Right cardiac atrium (tissue), 5 donors: ENCODE results near the gene RAB27A. TPM values are rescaled to one million over a fixed set of nuclear protein-coding genes. Genes with fewer than 3 reads are reported as not detected.
A peak's percentile ranks its signal among the peaks of the same experiment; 100 is the strongest.
"Not testable (repeated sequence)": the region's sequence is repeated elsewhere in the genome, so short reads cannot be mapped to it uniquely, and the experiment has no call there.

Experiments
- ATAC-seq, 2 donors: fragments of 200-7000 bp; cut with Tn5 transposase; one replicate each; pipeline versions ENCODE4 v1.8.0 to v1.9.1; 2020; ENCODE audit warnings: moderate library complexity in 2 of 2, mild to moderate bottlenecking in 1 of 2
- DNase-seq, 3 donors: peaks; one replicate each; pipeline ENCODE4 v3.0.0-alpha.2; 2020
- H3K27ac ChIP-seq: one replicate; pipeline ENCODE4 v1.5.1; 2013; ENCODE audit warnings: mild to moderate bottlenecking, low read length, control low read depth, moderate library complexity
- H3K27me3 ChIP-seq: one replicate; pipeline ENCODE4 v1.6.1; 2013; ENCODE audit not compliant: control insufficient read depth, insufficient read depth
- H3K4me1 ChIP-seq: one replicate; pipeline ENCODE4 v1.6.1; 2013; ENCODE audit warnings: low read length; ENCODE audit not compliant: control insufficient read depth, insufficient read depth
- H3K4me3 ChIP-seq: one replicate; pipeline ENCODE4 v1.5.1; 2013; ENCODE audit warnings: low read length, control low read depth
- H3K9me3 ChIP-seq: one replicate; pipeline ENCODE4 v1.6.1; 2013; ENCODE audit warnings: low read length; ENCODE audit not compliant: control insufficient read depth
- WGBS: extraction: QIAGEN DNeasy Blood & Tissue Kit; methylation state at CpG from one replicate; pipeline ENCODE4 v1.1.7; 2013; 5-methylcytosine and 5-hydroxymethylcytosine counted together
- intact Hi-C, 4 donors: fragments of 100-400 bp; cut with DNase I; formaldehyde crosslinking; loops; one replicate each; pipeline versions ENCODE4 v1.11.0 to v1.14.0; 2022 to 2023
- polyA plus RNA-seq: library from polyadenylated mRNA; stranded (reverse); fragments of 200-250 nt; gene quantifications from one replicate; pipeline ENCODE4 v1.2.3, GENCODE V29; 2013
- total RNA-seq, 4 donors: library from RNA; stranded (reverse); fragmentation: NEBNext Ultra II Directional; extraction: Animal tissue kit (Norgen Biotek cat#: 25700); gene quantifications; one replicate each; pipeline ENCODE4 v1.2.1, GENCODE V29; 2021
- donor health status: healthy with polysubstance abuse.
- donor health status: DM: no; HTN: yes; CAD: no.
- donor health status: DM: no; HTN: no; CAD: no.
- donor health status: DM: no; HTN: yes; CAD: no; lungs with severe emphysema.
- donor health status: DM: yes; HTN: yes; CAD: no.

RAB27A gene
- total and polyA plus RNA-seq, 5 donors = 3.0 to 18.0 (median 8.4) TPM

GRCh38 chr15:55257938-55258337 lies 31.7 kb downstream of the RAB27A start:
- Histone ChIP-seq H3K4me1 (no peaks in the 10 kb centered on the region), H3K9me3 (no peaks in the 10 kb centered on the region), H3K4me3 (no peak overlapping the region), H3K27ac (no peak overlapping the region), H3K27me3 (no peaks in the 10 kb centered on the region)
- intact Hi-C loops = no loop called here
- WGBS = 92% methylated on average over 5 of the region's 5 CpGs
- ATAC-seq (no peak), DNase-seq (no peak)

- DNase-seq (no peak), ATAC-seq (no peak)
- H3K4me3 ChIP-seq = no peak overlapping the region
- no peaks in the 10 kb centered on the region for H3K27me3 ChIP-seq
- intact Hi-C loops = no loop called here
- no peak overlapping the region for H3K27ac ChIP-seq
- H3K4me1 ChIP-seq = no peaks in the 10 kb centered on the region
- no peaks in the 10 kb centered on the region for H3K9me3 ChIP-seq
- 98% methylated on average over 1 of the region's 1 CpG for WGBS
Observed at GRCh38 chr15:55257012-55257670, 32.5 kb downstream of the RAB27A start.

GRCh38 chr15:55256281-55257011 lies 33.2 kb downstream of the RAB27A start:
- intact Hi-C loops = no loop called here

GRCh38 chr15:55255714-55256113 lies 33.9 kb downstream of the RAB27A start:
- Histone ChIP-seq H3K4me3 (peak overlapping the region; percentile 41), H3K27me3 (no peaks in the 10 kb centered on the region), H3K27ac (no peak overlapping the region), H3K4me1 (peaks cover 2% of the 10 kb centered on the region), H3K9me3 (no peaks in the 10 kb centered on the region)
- WGBS = 58% methylated on average over 5 of the region's 5 CpGs
- ATAC-seq = peak in 1 of 2 donors; percentile 71
- no peak for DNase-seq
- intact Hi-C loops = no loop called here

More at GRCh38 chr15:55256281-55257011, 33.2 kb downstream of the RAB27A start:
- Histone ChIP-seq H3K4me1 (no peaks in the 10 kb centered on the region), H3K27me3 (no peaks in the 10 kb centered on the region), H3K4me3 (no peak overlapping the region), H3K27ac (no peak overlapping the region), H3K9me3 (no peaks in the 10 kb centered on the region)
- ATAC-seq (no peak), DNase-seq (no peak)
- WGBS = 91% methylated on average over 4 of the region's 4 CpGs

- Histone ChIP-seq H3K9me3 (no peaks in the 10 kb centered on the region), H3K4me3 (peak overlapping the region; percentile 41), H3K27ac (no peak overlapping the region), H3K4me1 (peaks cover 2% of the 10 kb centered on the region), H3K27me3 (no peaks in the 10 kb centered on the region)
- DNase-seq (no peak), ATAC-seq (no peak)
- intact Hi-C loops = no loop called here
- WGBS = 64% methylated on average over 4 of the region's 4 CpGs
Observed at GRCh38 chr15:55254916-55255679, 34.5 kb downstream of the RAB27A start.

- no peaks in the 10 kb centered on the region for H3K9me3 ChIP-seq
- no peak overlapping the region for H3K4me3 ChIP-seq
- no peak overlapping the region for H3K27ac ChIP-seq
- WGBS = 76% methylated on average over 3 of the region's 3 CpGs
- H3K27me3 ChIP-seq = no peaks in the 10 kb centered on the region
- no peak for DNase-seq
- no peak for ATAC-seq
- intact Hi-C loops = no loop called here
- H3K4me1 ChIP-seq = peaks cover 2% of the 10 kb centered on the region
Observed at GRCh38 chr15:55253580-55253979, 36.0 kb downstream of the RAB27A start.

DNA sequence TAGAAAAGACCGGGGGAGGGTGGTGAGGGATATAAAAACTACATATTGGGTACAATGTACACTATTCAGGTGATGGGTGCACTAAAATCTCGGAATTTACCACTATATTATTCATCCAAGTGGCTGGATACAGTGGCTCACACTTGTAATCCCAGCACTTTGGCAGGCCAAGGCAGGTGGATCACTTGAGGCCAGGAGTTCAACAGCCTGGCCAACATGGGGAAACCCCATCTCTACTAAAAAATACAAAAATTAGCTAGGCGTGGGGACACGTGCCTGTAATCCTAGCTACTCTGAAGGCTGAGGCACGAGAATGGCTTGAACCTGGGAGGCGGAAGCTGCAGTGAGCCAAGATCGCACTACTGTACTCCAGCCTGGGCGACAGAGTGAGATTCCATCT lies 37.4 kb downstream of the RAB27A start:
- ATAC-seq, H3K9me3 ChIP-seq, H3K4me3 ChIP-seq, H3K27ac ChIP-seq, DNase-seq, H3K4me1 ChIP-seq, H3K27me3 ChIP-seq, intact Hi-C loops: not testable (repeated sequence)
- WGBS = 94% methylated on average over 8 of the region's 8 CpGs

- WGBS = 52% methylated on average over 4 of the region's 4 CpGs
- ATAC-seq = no peak
- no peak for DNase-seq
- H3K9me3 ChIP-seq = no peaks in the 10 kb centered on the region
- H3K27me3 ChIP-seq = no peaks in the 10 kb centered on the region
- H3K4me1 ChIP-seq = peaks cover 2% of the 10 kb centered on the region
- H3K4me3 ChIP-seq = no peak overlapping the region
- no peak overlapping the region for H3K27ac ChIP-seq
- intact Hi-C loops = no loop called here
Observed at GRCh38 chr15:55250941-55251340, 38.7 kb downstream of the RAB27A start.

DNA sequence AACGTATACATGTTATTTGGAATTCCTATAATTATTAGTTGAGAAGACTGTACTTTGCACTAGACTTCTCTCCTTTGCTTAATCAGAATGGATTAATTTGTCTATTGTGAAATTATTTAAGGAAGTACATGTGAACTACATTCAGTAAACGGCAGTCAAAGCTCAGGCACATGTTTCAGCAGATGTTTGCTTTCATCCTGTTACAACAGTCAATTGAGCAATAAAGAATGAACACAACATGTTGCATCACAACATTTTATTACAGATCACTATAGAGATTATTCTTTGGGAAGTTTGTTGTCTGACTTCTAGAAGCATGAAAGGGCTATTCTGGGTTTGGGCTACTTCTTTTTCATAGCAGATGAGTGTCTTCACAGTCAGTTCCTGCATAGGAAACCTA lies 39.2 kb downstream of the RAB27A start:
- 69% methylated on average over 2 of the region's 2 CpGs for WGBS
- peaks cover 2% of the 10 kb centered on the region for H3K4me1 ChIP-seq
- H3K4me3 ChIP-seq = no peak overlapping the region
- intact Hi-C loops = no loop called here
- no peaks in the 10 kb centered on the region for H3K9me3 ChIP-seq
- no peaks in the 10 kb centered on the region for H3K27me3 ChIP-seq
- no peak overlapping the region for H3K27ac ChIP-seq
- DNase-seq (no peak), ATAC-seq (peak in 1 of 2 donors; percentile 20)

DNA sequence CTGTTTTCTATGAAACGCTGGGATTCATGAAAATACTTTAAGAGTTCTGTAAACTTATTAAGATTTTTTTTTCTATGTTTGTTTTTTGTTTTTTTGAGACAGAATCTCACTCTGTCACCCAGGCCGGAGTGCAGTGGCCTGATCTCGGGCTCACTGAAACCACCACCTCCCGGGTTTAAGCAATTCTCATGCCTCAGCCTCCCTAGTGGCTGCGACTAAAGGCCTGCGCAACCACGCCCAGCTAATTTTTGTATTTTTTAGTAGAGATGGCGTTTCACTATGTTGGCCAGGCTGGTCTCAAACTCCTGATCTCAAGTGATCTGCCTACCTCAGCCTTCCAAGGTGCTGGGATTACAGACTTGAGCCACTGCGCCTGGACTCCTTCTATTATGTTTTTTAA lies 39.7 kb downstream of the RAB27A start:
- H3K4me3 ChIP-seq, H3K4me1 ChIP-seq, H3K27ac ChIP-seq, ATAC-seq, H3K9me3 ChIP-seq, intact Hi-C loops, DNase-seq, H3K27me3 ChIP-seq: not testable (repeated sequence)
- WGBS = 92% methylated on average over 9 of the region's 9 CpGs

- no peaks in the 10 kb centered on the region for H3K27me3 ChIP-seq
- no peaks in the 10 kb centered on the region for H3K9me3 ChIP-seq
- H3K4me1 ChIP-seq = peaks cover 2% of the 10 kb centered on the region
- ATAC-seq = no peak
- no peak overlapping the region for H3K27ac ChIP-seq
- intact Hi-C loops = no loop called here
- H3K4me3 ChIP-seq = no peak overlapping the region
- 81% methylated on average over 1 of the region's 1 CpG for WGBS
- no peak for DNase-seq
Observed at GRCh38 chr15:55248895-55249294, 40.7 kb downstream of the RAB27A start.
